KMS-11 (cell line): ENCODE data around the gene ASCC3.

Experiments
- H2AFZ ChIP-seq: fragments of 200-600 bp; sonication (generic); 2 replicates; pipeline ENCODE4 v1.6.1; 2016; ENCODE audit warnings: antibody characterized with exemption, mixed run types, low read depth
- H3K27ac ChIP-seq: fragments of 200-600 bp; sonication (generic); 2 replicates; pipeline ENCODE4 v1.6.1; 2016; ENCODE audit warnings: mild to moderate bottlenecking, mixed run types
- H3K27me3 ChIP-seq: fragments of 200-600 bp; sonication (generic); 2 replicates; pipeline ENCODE4 v1.6.1; 2017; ENCODE audit warnings: mild to moderate bottlenecking, low read depth, mixed run types, moderate library complexity; ENCODE audit not compliant: insufficient read depth
- H3K36me3 ChIP-seq: fragments of 200-600 bp; sonication (generic); 2 replicates; pipeline ENCODE4 v1.6.1; 2017; ENCODE audit warnings: mild to moderate bottlenecking, mixed run types; ENCODE audit not compliant: insufficient read depth
- H3K4me1 ChIP-seq: fragments of 200-600 bp; sonication (generic); 2 replicates; pipeline ENCODE4 v1.6.1; 2016; ENCODE audit warnings: mild to moderate bottlenecking, low read depth, mixed run types; ENCODE audit not compliant: poor library complexity, severe bottlenecking
- H3K4me2 ChIP-seq: fragments of 200-600 bp; sonication (generic); 2 replicates; pipeline ENCODE4 v1.7.0; 2016; ENCODE audit warnings: mild to moderate bottlenecking, mixed run types
- H3K4me3 ChIP-seq: fragments of 200-600 bp; sonication (generic); IDR thresholded peaks from 2 replicates; pipeline ENCODE4 v1.6.1; 2017; ENCODE audit warnings: low read depth, low read length, mixed read lengths; ENCODE audit not compliant: insufficient read depth
- H3K79me2 ChIP-seq: fragments of 200-600 bp; sonication (generic); 2 replicates; pipeline ENCODE4 v1.6.1; 2016; ENCODE audit warnings: low read depth, mixed run types; ENCODE audit not compliant: insufficient read depth
- H3K9ac ChIP-seq: fragments of 200-600 bp; sonication (generic); 2 replicates; pipeline ENCODE4 v1.6.1; 2016; ENCODE audit warnings: mild to moderate bottlenecking, mixed run types
- H4K20me1 ChIP-seq: fragments of 200-600 bp; sonication (generic); 2 replicates; pipeline ENCODE4 v1.6.1; 2016; ENCODE audit warnings: mild to moderate bottlenecking, mixed run types; ENCODE audit not compliant: insufficient read depth
- CTCF ChIP-seq: fragments of 200-600 bp; sonication (generic); conservative IDR thresholded peaks from 2 replicates; pipeline ENCODE4 v1.6.1; 2017; ENCODE audit warnings: low read depth, mild to moderate bottlenecking, antibody characterized with exemption, low read length, moderate library complexity, mixed read lengths

ASCC3 gene

DNA sequence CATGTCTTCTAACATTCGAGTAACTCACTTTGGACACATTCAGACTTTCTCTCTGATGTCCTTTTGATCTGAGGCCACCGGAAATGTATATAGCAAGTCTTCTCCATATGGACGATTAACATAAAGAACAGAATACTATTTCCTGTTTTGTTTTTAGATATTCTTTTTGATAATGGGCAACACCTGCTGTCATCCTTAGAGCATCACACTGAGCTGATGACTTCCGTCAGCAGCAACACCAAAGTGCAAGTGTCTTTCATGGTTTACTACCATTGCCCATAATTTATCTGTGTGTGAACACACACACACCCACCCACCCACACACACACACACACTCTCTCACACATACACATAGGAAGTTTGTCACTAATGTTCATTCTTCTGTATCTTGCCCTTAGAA is 303.7 kb downstream of the ASCC3 start:
- Histone ChIP-seq H3K36me3 (no peaks in the 10 kb centered on the region), H3K79me2 (no peaks in the 10 kb centered on the region), H4K20me1 (no peaks in the 10 kb centered on the region), H3K27ac (no peak overlapping the region), H3K27me3 (no peaks in the 10 kb centered on the region), H3K4me3 (no peak overlapping the region), H2AFZ (no peak overlapping the region), H3K4me2 (no peak overlapping the region), H3K4me1 (no peaks in the 10 kb centered on the region), H3K9ac (no peak overlapping the region)
- no peak for TF ChIP-seq CTCF

GRCh38 chr6:100575921-100576320 is 305.2 kb downstream of the ASCC3 start:
- H4K20me1 ChIP-seq: no peaks in the 10 kb centered on the region
- H3K27ac ChIP-seq: no peak overlapping the region
- no peaks in the 10 kb centered on the region for H3K27me3 ChIP-seq
- no peak overlapping the region for H3K9ac ChIP-seq
- no peak overlapping the region for H3K4me2 ChIP-seq
- H3K4me1 ChIP-seq: no peaks in the 10 kb centered on the region
- H3K36me3 ChIP-seq: no peaks in the 10 kb centered on the region
- TF ChIP-seq CTCF: no peak
- H3K4me3 ChIP-seq: no peak overlapping the region
- H3K79me2 ChIP-seq: no peaks in the 10 kb centered on the region
- H2AFZ ChIP-seq: no peak overlapping the region

DNA sequence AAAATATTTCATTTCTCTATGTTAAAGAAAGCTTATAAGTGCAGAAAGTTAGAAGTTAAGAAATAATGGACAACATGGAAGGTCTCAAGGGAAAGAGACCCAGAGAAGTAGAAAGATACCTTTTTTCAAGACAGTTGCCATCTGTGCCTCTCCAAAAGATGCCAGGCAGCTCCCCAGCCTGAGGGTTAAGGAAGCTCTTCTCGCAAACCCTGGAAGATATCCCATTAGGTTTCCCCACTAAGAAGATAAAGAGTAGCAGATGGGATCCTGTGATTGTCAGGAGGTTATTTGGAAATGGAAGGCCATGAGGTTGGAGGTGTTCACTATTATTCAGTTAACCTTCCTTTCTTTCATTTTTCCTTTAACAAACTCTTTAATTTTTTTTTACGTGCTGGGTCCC is 306.3 kb downstream of the ASCC3 start:
- Histone ChIP-seq H3K27me3 (no peaks in the 10 kb centered on the region), H3K4me1 (no peaks in the 10 kb centered on the region), H3K4me3 (no peak overlapping the region), H3K27ac (no peak overlapping the region), H4K20me1 (no peaks in the 10 kb centered on the region), H3K9ac (no peak overlapping the region), H2AFZ (no peak overlapping the region), H3K79me2 (no peaks in the 10 kb centered on the region), H3K4me2 (no peak overlapping the region), H3K36me3 (no peaks in the 10 kb centered on the region)
- no peak for TF ChIP-seq CTCF

GRCh38 chr6:100573166-100573565 is 308.0 kb downstream of the ASCC3 start:
- H3K27me3 ChIP-seq: no peaks in the 10 kb centered on the region
- H3K27ac ChIP-seq: no peak overlapping the region
- no peaks in the 10 kb centered on the region for H3K4me1 ChIP-seq
- no peaks in the 10 kb centered on the region for H3K36me3 ChIP-seq
- H3K4me2 ChIP-seq: no peak overlapping the region
- no peaks in the 10 kb centered on the region for H4K20me1 ChIP-seq
- H3K9ac ChIP-seq: no peak overlapping the region
- peak; percentile 49; the same call in 1 of the 2 replicates for TF ChIP-seq CTCF
- no peak overlapping the region for H2AFZ ChIP-seq
- H3K4me3 ChIP-seq: no peak overlapping the region
- no peaks in the 10 kb centered on the region for H3K79me2 ChIP-seq
